ENCODE measurements around the gene APMAP.

DNA sequence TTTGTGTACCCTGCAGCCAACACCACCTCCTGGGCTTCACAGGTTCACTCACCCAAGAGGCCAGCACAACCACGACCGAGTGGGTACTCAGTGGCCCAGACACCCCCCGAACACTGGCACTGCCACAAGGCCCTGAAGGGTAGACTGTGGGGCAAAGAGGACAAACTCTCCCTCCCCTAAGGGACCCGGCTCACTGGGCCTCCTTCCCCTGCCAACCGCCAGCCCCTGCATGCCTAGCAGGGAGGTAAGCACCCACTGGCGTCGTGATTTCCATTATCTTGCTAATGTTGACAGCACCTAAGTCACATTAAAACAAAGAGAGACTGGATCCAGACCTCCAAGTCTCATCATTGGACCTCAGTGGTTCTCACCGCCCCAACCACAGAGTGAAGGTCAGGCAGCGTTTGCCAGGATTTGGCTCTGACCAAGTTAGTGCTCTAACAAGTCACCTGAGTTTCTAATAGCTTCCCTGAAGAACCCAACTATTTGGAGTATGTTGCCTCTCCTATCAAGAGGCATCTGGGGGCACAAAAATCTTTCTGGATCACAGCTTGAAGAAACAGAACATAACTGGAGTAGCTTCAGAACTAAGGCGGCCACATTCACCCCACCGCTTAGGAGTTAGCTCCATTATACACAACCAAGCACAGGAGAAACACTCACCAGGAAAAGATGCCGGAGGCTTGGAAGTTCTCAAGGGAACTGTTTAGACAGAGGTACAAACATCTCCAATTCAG is 14.0 kb upstream of the APMAP start:
- TF ChIP-seq, protein P1, sequence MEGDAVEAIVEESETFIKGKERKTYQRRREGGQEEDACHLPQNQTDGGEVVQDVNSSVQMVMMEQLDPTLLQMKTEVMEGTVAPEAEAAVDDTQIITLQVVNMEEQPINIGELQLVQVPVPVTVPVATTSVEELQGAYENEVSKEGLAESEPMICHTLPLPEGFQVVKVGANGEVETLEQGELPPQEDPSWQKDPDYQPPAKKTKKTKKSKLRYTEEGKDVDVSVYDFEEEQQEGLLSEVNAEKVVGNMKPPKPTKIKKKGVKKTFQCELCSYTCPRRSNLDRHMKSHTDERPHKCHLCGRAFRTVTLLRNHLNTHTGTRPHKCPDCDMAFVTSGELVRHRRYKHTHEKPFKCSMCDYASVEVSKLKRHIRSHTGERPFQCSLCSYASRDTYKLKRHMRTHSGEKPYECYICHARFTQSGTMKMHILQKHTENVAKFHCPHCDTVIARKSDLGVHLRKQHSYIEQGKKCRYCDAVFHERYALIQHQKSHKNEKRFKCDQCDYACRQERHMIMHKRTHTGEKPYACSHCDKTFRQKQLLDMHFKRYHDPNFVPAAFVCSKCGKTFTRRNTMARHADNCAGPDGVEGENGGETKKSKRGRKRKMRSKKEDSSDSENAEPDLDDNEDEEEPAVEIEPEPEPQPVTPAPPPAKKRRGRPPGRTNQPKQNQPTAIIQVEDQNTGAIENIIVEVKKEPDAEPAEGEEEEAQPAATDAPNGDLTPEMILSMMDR (IDR thresholded peaks at IDR 0.05), result no peak
- TF ChIP-seq EZH2phosphoT487 (IDR thresholded peaks at IDR 0.05), result no peak
- TF ChIP-seq EZH2 (IDR thresholded peaks at IDR 0.05), result no peak

Measured in neural progenitor cell (in vitro differentiated cells).